HG03135 (cell line): ENCODE data around the gene MTF2.

Experiments used
- ATAC-seq: cut with Tn5 transposase; IDR thresholded peaks from one replicate; pipeline ENCODE4 v1.9.1; 2021; ENCODE audit warnings: mild to moderate bottlenecking, moderate library complexity; ENCODE audit not compliant: unreplicated experiment

MTF2 gene

GRCh38 chr1:93082313-93082712 is 3.2 kb downstream of the MTF2 start:
- ATAC-seq, result no peak

DNA sequence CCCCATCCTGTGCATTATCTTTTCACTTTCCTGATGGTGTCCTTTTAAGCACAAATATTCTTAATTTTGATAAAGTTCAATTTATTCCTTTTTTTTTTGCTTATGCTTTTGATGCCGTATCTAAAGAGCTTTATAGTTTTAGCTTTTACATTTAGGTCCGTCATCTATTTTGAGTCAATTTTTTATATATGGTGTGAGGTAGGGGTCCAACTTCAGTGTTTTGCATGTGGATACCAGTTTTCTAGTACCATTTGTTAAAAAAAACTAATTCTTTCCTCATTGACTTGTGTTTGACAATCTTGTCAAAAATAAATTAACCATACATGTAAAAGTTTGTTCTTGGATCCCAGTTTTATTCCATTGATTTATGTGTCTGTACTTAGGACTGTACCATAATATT is 4.9 kb downstream of the MTF2 start:
- no peak for ATAC-seq

GRCh38 chr1:93087532-93087931 is 8.4 kb downstream of the MTF2 start:
- ATAC-seq, result no peak

DNA sequence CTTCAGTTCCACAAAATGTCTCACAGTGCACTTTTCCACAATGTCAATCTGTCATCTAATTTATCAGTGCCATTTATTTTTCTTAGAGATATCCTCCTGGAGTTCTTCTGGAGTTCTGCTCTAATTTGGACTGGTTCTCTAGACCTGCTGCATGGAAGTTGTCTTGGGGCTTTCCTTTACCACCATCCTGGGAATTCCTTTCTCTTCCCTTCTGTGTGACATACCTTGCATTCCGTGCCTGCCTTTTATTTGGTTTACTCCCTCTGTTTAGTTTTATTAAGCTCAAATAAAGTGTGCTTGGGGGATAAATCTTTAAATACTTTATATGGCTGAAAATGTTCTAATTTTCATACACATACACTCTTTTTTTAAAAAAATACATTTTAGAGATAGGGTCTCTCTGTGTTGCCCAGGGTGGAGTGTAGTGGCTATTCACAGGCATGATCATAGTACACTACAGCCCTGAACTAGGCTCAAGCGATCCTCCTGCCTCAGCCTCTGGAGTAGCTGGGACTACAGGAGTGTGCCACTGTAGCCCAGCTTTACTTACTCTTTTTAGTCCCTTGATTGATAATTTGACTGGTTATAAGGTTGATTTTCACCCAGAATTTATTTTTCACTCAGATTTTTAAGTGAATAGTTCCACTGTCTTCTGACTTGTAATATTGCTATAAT is 14.4 kb downstream of the MTF2 start:
- no peak for ATAC-seq

DNA sequence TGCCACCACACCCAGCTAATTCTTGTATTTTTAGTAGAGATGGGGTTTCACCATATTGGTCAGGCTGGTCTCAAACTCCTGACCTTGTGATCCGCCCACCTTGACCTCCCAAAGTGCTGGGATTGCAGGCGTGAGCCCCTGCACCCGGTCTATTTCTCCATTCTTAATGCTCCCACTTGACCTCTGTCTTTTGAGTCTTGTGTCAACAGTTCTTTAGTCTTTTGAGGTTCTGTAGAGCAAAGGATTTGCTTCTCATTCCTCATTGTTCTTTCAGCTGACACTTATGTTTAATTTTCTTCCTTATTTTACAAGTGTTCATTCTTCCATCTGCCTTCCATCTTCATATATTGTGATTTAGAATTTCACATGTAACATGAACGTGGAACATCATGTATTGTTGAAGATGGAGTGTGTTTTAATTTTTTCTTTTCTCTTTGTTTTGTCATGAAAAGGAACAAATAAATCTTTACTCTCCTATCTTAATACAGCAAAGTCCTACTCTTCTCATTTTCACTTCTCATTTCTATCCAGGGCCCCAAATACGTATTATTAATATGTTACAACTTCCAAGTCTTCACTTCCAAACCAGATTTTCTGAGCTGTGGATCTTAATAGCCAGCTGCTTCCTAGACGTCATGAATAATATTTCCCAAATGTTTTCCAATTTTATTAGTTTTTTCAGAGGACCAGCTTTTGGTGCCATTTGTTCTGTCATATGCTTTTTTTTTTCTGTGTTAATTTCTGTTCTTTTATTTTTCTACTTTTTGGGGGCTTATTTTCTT is 16.9 kb downstream of the MTF2 start:
- no peak for ATAC-seq

DNA sequence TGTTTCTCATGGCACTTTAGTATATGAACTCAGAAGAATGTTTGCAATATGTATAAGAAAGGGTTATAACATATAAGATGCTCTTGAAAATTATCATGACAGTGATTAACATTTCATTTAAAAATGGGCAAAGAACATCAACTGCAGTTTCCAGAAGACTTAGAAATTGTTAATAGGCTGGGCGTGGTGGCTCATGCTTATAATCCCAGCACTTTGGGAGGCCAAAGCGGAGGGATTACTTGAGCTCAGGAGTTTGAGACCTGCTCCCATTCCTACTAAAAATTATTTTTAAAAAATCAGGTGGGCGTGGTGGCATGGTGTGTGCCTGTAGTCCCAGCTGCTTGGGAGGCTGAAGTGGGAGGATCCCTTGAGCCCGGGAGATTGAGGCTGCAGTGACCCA is 23.1 kb downstream of the MTF2 start:
- no peak for ATAC-seq

DNA sequence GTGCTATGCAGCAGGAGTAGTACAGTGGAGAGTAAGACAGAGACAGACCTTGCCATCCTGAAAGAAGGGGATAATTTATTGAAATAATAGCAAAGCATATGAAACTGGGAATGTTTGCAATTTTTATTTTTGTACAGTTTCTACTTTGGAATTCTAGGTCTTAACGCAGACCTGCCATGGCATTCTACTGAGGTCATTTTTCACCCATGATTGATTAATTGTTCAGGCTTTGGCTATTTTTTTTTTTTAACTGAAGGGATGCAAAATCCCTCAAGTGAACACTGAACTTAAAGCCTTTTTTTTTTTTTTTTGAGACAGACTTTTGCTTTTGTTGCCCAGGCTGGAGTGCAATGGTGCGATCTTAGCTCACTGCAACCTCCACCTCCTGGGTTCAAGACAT is 27.1 kb downstream of the MTF2 start:
- no peak for ATAC-seq

DNA sequence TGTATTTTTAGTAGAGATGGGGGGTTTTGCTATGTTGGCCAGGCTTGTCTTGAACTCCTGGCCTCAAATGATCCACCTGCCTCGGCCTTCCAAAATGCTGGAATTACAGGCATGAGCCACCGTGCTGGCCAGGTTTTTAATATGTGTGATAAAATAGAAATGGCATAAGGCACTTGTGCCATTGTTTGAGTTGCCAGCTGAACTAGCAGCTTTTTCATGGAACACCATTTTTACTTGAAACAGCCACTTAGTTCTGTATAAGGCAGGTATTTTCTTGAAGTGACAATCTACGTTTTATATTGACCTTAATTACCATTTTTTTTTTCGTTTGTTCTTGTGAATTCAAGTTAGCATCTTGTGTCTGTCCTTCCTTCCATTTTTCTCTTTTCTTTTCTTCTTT is 28.3 kb downstream of the MTF2 start:
- ATAC-seq, result no peak

- ATAC-seq, result no peak
Measured at GRCh38 chr1:93108335-93108734, 29.3 kb downstream of the MTF2 start.

DNA sequence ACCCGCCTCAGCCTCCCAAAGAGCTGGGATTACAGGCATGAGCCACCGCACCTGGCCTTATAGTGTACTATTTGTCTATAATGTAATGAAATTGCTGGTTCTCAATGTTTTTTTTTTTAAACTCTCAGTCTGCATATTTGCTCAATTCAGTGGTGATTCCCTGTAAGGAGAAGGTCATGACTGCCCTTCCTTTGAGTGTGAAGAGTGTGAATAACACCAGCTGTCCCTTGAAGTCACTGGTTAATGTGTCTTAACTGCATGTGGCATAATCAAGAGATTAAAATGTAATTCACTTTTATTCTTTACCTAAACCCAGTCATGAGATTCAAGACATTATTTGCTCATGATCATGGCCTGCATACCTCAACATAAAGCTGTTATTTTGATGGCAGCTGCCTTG is 30.5 kb downstream of the MTF2 start:
- no peak for ATAC-seq

DNA sequence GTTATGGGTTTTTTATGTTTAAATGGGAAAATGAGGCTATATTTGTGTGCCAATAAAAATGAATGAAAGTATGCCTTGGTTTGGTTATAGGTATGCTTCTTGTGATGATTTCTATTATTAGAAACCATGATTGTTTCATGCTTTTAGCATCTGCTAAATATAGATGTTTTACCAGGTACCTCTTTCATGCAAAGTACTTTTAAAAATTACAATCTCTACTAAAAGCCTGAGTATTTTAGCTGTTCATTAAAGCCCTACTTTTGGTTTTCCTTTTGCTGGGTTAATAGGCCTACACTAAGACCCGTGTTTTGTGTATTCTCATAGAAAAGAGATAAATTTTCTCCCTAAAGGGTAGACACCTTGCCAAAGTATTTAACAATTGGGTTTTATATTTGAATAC is 32.0 kb downstream of the MTF2 start:
- no peak for ATAC-seq

DNA sequence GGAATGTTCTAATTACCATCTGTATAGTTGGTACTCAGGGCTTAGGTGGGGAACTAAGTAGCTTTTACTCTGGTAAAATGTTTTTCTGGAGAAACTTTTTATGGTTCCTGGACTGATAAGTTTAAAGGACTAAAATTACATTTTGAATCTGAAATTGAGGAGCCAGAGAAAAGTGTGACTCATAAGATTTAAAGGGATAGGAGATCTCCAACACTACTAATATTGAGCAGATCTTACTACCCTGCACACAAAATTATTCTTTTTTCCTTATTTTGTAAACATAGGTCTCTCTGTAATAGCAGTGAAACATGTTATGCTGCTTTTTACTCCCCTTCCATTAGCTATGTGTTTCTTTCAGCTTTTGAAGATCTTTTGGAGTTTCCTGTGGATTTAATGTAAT is 32.5 kb downstream of the MTF2 start:
- ATAC-seq, result no peak

DNA sequence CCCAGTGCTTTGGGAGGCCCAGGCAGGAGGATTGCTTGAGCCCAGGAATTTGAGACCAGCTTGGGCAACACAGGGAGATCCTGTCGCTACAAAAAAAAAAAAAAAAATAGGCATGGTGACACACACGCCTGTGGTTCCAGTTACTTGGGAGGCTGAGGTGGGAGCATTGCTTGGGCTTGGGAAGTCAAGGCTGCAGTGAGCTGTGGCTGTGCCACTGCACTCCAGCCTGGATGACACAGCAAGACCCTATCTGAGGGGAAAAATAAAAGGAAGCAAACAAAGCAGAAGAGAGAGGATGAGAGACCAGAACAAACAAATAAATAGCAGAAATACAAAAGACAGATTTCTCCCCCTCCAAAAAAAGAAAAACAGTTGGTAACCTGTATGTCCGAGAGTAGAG is 34.0 kb downstream of the MTF2 start:
- ATAC-seq, result no peak

- no peak for ATAC-seq
Measured at GRCh38 chr1:93114391-93114790, 35.3 kb downstream of the MTF2 start.

DNA sequence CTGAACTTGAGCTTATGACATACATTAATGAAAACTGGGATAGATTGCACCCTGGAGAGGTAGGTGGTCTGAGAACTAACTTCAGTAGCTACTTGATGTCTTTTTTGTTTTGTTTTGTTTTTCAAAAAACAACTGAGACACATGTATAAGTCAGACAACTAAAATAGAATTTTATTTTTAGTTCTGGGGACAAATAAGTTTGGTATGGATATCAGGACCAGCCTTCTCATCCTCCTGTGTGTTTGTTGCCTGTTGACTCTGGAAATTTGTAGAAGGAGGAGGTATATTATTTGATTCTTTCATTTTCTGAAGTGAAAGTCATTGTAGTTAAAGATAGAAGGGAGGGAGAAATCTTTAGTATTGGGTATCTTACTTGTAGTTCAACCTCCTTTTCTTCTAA is 41.5 kb downstream of the MTF2 start:
- ATAC-seq, result no peak

DNA sequence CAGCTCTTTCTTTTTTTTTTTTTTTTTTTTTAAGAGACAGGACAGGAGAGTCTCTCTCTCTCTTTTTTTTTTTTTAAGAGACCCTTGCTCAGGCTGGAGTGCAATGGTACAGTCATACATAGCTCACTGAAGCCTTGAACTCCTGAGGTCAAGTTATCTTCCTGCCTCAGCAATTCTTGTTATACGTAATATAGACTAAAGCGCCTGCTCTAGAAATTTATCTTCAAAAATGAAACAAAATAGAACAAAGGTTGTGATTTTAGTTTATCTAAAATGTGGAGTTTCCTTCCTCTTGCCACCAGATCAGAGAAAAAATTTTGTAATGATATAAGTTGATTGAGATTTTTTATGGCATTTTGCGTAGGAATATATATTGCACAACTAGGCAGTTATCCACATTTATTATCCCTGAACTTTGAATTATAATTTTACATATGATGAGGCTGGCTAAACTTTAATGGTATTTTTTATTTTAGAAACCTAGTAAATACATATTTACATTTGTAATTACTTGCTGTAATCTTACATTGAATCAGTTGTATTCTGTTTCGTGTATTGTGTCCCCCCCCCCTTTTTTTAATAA is 44.2 kb downstream of the MTF2 start:
- no peak for ATAC-seq

DNA sequence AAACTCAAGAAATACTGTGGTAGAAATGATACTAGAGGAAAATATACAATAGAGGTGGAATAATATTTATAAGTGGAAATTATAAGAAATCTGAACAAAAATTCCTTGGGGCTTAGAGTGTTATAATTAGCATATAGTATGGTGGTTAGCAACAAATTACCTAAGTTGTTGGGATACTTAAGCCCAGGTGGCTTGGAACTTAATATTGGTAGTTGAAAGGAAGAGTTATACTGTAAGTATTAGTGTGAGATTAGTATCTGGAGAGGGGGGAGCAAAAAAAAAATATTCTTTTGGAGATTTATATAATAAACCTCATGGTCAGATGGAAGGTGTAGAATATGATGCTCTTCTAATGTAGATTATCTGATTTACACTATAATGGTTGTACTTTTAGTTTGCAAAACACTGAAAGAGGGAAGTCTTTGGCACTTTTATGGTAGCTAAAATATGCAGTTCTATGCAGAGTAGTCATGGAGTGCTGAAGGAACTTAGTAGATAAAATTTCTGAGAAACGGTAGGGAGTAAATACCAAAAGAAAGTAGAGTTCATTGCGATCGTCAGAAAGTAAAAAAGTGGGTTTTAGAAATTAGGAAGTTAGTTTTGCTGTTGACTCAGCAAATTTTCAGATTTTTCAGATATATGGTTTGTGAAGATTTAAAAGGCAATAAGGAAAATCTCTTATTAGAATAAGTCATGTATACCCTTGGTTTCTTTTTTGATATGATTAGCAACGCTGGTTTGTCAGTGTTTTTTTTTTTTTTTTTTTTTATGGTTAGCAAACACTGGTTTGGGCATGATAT is 45.7 kb downstream of the MTF2 start:
- ATAC-seq, result no peak

GRCh38 chr1:93129507-93130099 is 50.5 kb downstream of the MTF2 start:
- no peak for ATAC-seq

- no peak for ATAC-seq
Measured at GRCh38 chr1:93132638-93133037, 53.6 kb downstream of the MTF2 start.

- no peak for ATAC-seq
Measured at GRCh38 chr1:93136445-93136844, 57.4 kb downstream of the MTF2 start.

DNA sequence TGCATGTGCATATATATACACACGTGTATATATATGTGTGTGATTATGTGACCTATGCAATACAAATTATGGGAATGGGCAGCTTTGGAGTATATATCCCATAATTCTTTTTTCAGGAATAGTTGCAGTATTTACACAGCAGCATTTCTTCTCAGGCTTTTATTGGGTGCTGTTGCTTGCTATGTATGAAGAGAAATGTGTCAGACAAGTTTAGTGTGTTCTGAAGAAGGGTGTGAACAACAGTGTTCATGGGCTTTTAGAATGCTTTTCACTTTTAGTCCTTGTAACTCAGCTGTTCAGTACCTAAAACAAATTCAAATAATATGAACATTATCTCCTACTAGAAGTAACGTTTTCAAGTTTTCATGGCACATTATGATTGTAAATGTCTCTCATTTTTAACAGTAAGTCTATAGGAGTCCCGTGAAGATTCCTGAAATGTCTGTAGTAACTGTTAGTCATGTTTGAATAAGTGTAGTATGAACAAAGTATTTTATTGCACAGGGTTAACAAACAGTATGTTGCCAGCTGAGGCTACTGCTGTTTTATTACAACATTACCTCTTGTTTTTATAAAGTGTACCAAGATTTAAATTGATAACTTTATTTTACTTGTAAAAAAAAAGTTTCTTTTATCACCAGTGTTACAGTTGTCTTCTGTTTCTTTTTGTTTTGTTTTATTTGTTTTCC is 58.7 kb downstream of the MTF2 start:
- ATAC-seq, result no peak
